ENCODE measurements around the gene CIDEB. TPM values are rescaled to one million over a fixed set of nuclear protein-coding genes. Genes with fewer than 3 reads are reported as not detected.

CIDEB gene
- total and polyA plus RNA-seq, 10 of the 15 experiments (the other 5 are each of a cell fraction or from before 2014, with no cell fraction given), result 0.34 to 6.3 (median 3.2) TPM

GRCh38 chr14:24274101-24274543 lies 33.7 kb downstream of the CIDEB start (continued):
- TF ChIP-seq REST (IDR thresholded peaks at IDR 0.05; ENCODE audit: low read depth, low read length) (no peak), NBN (IDR thresholded peaks at IDR 0.05) (peak; percentile 90), PBX3 (IDR thresholded peaks at IDR 0.05; ENCODE audit: insufficient replicate concordance, low read depth, low read length) (no peak), ZZZ3 (IDR thresholded peaks at IDR 0.05; ENCODE audit: control insufficient read depth, insufficient read length, low read depth) (no peak), STAT1 (conservative IDR thresholded peaks at IDR 0.05) (no peak), LARP7 (IDR thresholded peaks at IDR 0.05) (no peak), ASH2L (IDR thresholded peaks at IDR 0.05; ENCODE audit: borderline replicate concordance, low read depth) (no peak), KAT2A (conservative IDR thresholded peaks at IDR 0.05; ENCODE audit: control insufficient read depth, low read depth, low read length) (no peak), JUND (IDR thresholded peaks at IDR 0.05; ENCODE audit: low read depth, low read length) (peak; percentile 78; the same call in 1 of the 2 replicates), ZBTB4 (CRISPR knock-in tag; IDR thresholded peaks at IDR 0.05) (no peak), ZNF384 (IDR thresholded peaks at IDR 0.05; ENCODE audit: borderline replicate concordance, low read depth, low read length) (peak; percentile 50; the same call in 1 of the 2 replicates), CHD4 (IDR thresholded peaks at IDR 0.05) (no peak), CBFB (IDR thresholded peaks at IDR 0.05; ENCODE audit: low read depth) (no peak; the same call in 1 of the 2 replicates), USF1 (IDR thresholded peaks at IDR 0.05; ENCODE audit: borderline replicate concordance, extremely low read length, insufficient read depth, low read depth, low read length) (no peak), ZNF274 (IDR thresholded peaks at IDR 0.05; ENCODE audit: insufficient read depth, insufficient read length) (no peak), BCL11A (IDR thresholded peaks at IDR 0.05; ENCODE audit: low read depth, low read length) (peak; percentile 95), POU2F2 (IDR thresholded peaks at IDR 0.05; ENCODE audit: borderline replicate concordance, low read depth, low read length) (no peak), NFYA (IDR thresholded peaks at IDR 0.05; ENCODE audit: borderline replicate concordance, low read depth, low read length) (no peak), CBX5 (IDR thresholded peaks at IDR 0.05; ENCODE audit: low read depth) (no peak), SREBF1 (IDR thresholded peaks at IDR 0.05; ENCODE audit: low read length) (no peak), RAD21 (IDR thresholded peaks at IDR 0.05; ENCODE audit: insufficient read depth, low read depth, low read length) (no peak), RB1 (IDR thresholded peaks at IDR 0.05; ENCODE audit: borderline replicate concordance) (no peak)
